OCI-LY7 (cell line): Measurements from ENCODE around the gene SOD1. TPM values are rescaled to one million over a fixed set of nuclear protein-coding genes. Genes with fewer than 3 reads are reported as not detected.
A peak's percentile ranks its signal among the peaks of the same experiment; 100 is the strongest.

Source experiments
- BruUV-seq: library from RNA; stranded (reverse); fragments of 400-500 nt; replicated peaks from 2 replicates; lab custom pipeline; 2021; lab: Mats Ljungman, UMichigan
- CTCF ChIA-PET: fragments of 300-600 bp; sonication (Branson Sonifier 250); formaldehyde crosslinking; loops from one replicate; lab custom pipeline; 2022; ENCODE audit warnings: antibody characterized with exemption; ENCODE audit not compliant: unreplicated experiment; lab: Charles Lee
- POLR2A ChIA-PET: fragments of 300-600 bp; sonication (Branson Sonifier 250); formaldehyde crosslinking; loops from one replicate; lab custom pipeline; 2022; ENCODE audit warnings: antibody characterized with exemption; lab: Charles Lee
- DNase-seq: peaks from one replicate; pipeline ENCODE4 v3.0.0-alpha.2; 2015; ENCODE audit warnings: low spot score
- H2AFZ ChIP-seq: fragments of 200-600 bp; sonication (generic), shearing (Covaris generic); 2 replicates; pipeline ENCODE4 v1.6.1; 2014; ENCODE audit warnings: mild to moderate bottlenecking, antibody characterized with exemption, low read length, moderate library complexity
- H3K27ac ChIP-seq: fragments of 200-600 bp; sonication (generic); 2 replicates; pipeline ENCODE4 v1.5.1; 2014; ENCODE audit warnings: mixed run types, low read depth, mild to moderate bottlenecking, moderate library complexity, low read length, inconsistent platforms; ENCODE audit not compliant: poor library complexity, severe bottlenecking
- H3K36me3 ChIP-seq: fragments of 200-600 bp; sonication (generic); 2 replicates; pipeline ENCODE4 v1.6.1; 2014; ENCODE audit warnings: mild to moderate bottlenecking, antibody characterized with exemption, low read length, moderate library complexity, mixed read lengths; ENCODE audit not compliant: insufficient read depth
- H3K4me1 ChIP-seq: fragments of 200-600 bp; sonication (generic); 2 replicates; pipeline ENCODE4 v1.5.1; 2014; ENCODE audit warnings: mild to moderate bottlenecking, low read length; ENCODE audit not compliant: insufficient read depth, poor library complexity, severe bottlenecking
- H3K4me2 ChIP-seq: fragments of 200-600 bp; sonication (generic); 2 replicates; pipeline ENCODE4 v1.6.1; 2014; ENCODE audit warnings: mild to moderate bottlenecking, low read length
- H3K4me3 ChIP-seq: fragments of 200-600 bp; sonication (generic); 2 replicates; pipeline ENCODE4 v1.5.1; 2014; ENCODE audit warnings: mild to moderate bottlenecking, low read depth, low read length; ENCODE audit not compliant: poor library complexity, severe bottlenecking
- H3K79me2 ChIP-seq: fragments of 200-600 bp; sonication (generic); 2 replicates; pipeline ENCODE4 v1.6.1; 2016; ENCODE audit warnings: low read depth, mild to moderate bottlenecking, low read length, moderate library complexity, mixed read lengths; ENCODE audit not compliant: insufficient read depth
- H3K9me2 ChIP-seq: fragments of 200-600 bp; sonication (generic); 2 replicates; pipeline ENCODE4 v1.6.1; 2016; ENCODE audit warnings: mild to moderate bottlenecking, low read length, mixed read lengths; ENCODE audit not compliant: insufficient read depth
- H3K9me3 ChIP-seq: fragments of 200-600 bp; sonication (generic); 2 replicates; pipeline ENCODE4 v1.6.1; 2014; ENCODE audit warnings: mild to moderate bottlenecking, mixed run types, low read length, mixed read lengths
- H4K20me1 ChIP-seq: fragments of 200-600 bp; sonication (generic); 2 replicates; pipeline ENCODE4 v1.6.1; 2014; ENCODE audit warnings: mild to moderate bottlenecking, antibody characterized with exemption, low read length, moderate library complexity, mixed read lengths; ENCODE audit not compliant: insufficient read depth
- EZH2phosphoT487 ChIP-seq: fragments of 200-600 bp; sonication (generic); IDR thresholded peaks from 2 replicates; pipeline ENCODE4 v1.6.1; 2018; ENCODE audit warnings: low read depth, borderline replicate concordance, mild to moderate bottlenecking, mixed run types, antibody characterized with exemption, low read length, moderate library complexity, mixed read lengths
- intact Hi-C: fragments of 100-400 bp; cut with micrococcal nuclease; formaldehyde crosslinking; loops from one replicate; pipeline ENCODE4 v1.10.0; 2022; ENCODE audit not compliant: unreplicated experiment
- total RNA-seq, 2 experiments: library from RNA; depleted of rRNA in 1 of 2; stranded (reverse); fragments of >200 nt in 1 of 2; shearing (Covaris generic) in 1 of 2; gene quantifications; 2 replicates each; pipeline ENCODE4 v1.2.3, GENCODE V29; 2014 to 2022
- TF ChIP-seq, protein P1 (sequence below): fragments of 200-600 bp; sonication (generic); conservative IDR thresholded peaks from 2 replicates; pipeline ENCODE4 v1.5.1; 2014; ENCODE audit warnings: mild to moderate bottlenecking, antibody characterized with exemption, low read length, moderate library complexity, mixed read lengths

Gene SOD1
- total RNA-seq, 2 experiments from 2014 or later = 229 to 307 TPM

DNA sequence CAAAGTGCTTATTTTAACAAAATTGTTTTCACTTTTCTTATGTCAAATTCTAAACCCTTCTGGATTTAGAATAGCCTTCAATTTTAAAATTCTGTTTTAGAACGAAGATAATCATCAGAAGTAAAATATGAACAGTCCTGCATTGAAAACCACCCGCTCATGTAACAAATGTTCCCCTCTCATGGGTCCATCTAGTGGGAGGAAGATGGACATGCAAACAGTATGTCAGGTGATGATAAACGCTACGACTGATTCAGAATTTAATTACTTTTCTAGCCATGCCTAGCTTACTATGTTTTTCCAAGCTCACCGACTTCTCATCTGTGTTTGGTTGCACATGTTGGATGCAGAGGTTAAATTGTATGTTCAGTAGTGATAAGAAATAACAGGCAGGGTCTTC, 23.5 kb downstream of the SOD1 start:
- ChIA-PET CTCF (no interaction called here), POLR2A (no interaction called here)
- intact Hi-C loops = no loop called here
- Histone ChIP-seq H2AFZ (no peak overlapping the region), H3K79me2 (no peaks in the 10 kb centered on the region), H3K27ac (no peak overlapping the region), H3K4me1 (no peaks in the 10 kb centered on the region), H4K20me1 (no peaks in the 10 kb centered on the region; the same call in 1 of the 2 replicates), H3K4me2 (no peak overlapping the region), H3K9me3 (no peaks in the 10 kb centered on the region), H3K9me2 (no peaks in the 10 kb centered on the region), H3K36me3 (peaks cover 98% of the 10 kb centered on the region), H3K4me3 (no peak overlapping the region)
- TF ChIP-seq, protein P1, sequence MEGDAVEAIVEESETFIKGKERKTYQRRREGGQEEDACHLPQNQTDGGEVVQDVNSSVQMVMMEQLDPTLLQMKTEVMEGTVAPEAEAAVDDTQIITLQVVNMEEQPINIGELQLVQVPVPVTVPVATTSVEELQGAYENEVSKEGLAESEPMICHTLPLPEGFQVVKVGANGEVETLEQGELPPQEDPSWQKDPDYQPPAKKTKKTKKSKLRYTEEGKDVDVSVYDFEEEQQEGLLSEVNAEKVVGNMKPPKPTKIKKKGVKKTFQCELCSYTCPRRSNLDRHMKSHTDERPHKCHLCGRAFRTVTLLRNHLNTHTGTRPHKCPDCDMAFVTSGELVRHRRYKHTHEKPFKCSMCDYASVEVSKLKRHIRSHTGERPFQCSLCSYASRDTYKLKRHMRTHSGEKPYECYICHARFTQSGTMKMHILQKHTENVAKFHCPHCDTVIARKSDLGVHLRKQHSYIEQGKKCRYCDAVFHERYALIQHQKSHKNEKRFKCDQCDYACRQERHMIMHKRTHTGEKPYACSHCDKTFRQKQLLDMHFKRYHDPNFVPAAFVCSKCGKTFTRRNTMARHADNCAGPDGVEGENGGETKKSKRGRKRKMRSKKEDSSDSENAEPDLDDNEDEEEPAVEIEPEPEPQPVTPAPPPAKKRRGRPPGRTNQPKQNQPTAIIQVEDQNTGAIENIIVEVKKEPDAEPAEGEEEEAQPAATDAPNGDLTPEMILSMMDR = peak; percentile 44; the same call in 1 of the 2 replicates
- no peak for TF ChIP-seq EZH2phosphoT487
- BruUV-seq = no TSS peak
- no peak for DNase-seq

DNA sequence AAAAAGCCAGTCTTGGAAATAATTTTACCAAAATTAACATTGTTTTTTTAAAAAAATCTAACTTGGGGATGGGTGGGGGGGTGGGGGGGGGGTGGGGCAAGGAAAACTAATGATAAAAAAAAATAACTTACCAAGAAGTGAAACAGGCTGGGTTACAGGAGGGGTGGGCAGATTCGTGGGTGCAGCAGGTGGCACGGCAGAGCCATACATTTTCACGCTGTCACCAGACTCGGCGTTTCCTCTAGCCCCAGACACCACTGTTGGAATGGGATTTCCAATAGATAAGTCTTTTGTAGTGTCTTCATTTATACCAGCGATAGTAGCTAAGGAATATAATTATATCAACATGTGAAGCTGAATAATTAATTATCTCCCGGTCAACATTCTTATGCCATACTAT, 25.4 kb downstream of the SOD1 start:
- BruUV-seq = no TSS peak
- H4K20me1 ChIP-seq = no peaks in the 10 kb centered on the region
- H3K9me3 ChIP-seq = no peaks in the 10 kb centered on the region
- H3K4me2 ChIP-seq = no peak overlapping the region
- no peak overlapping the region for H3K4me3 ChIP-seq
- H3K79me2 ChIP-seq = no peaks in the 10 kb centered on the region
- no peak for DNase-seq
- ChIA-PET POLR2A (no interaction called here), CTCF (no interaction called here)
- no peak overlapping the region for H3K27ac ChIP-seq
- TF ChIP-seq EZH2phosphoT487 = no peak
- TF ChIP-seq, protein P1 = no peak
- no peaks in the 10 kb centered on the region for H3K4me1 ChIP-seq
- intact Hi-C loops = no loop called here
- H2AFZ ChIP-seq = no peak overlapping the region
- H3K9me2 ChIP-seq = no peaks in the 10 kb centered on the region
- peaks cover 97% of the 10 kb centered on the region for H3K36me3 ChIP-seq

DNA sequence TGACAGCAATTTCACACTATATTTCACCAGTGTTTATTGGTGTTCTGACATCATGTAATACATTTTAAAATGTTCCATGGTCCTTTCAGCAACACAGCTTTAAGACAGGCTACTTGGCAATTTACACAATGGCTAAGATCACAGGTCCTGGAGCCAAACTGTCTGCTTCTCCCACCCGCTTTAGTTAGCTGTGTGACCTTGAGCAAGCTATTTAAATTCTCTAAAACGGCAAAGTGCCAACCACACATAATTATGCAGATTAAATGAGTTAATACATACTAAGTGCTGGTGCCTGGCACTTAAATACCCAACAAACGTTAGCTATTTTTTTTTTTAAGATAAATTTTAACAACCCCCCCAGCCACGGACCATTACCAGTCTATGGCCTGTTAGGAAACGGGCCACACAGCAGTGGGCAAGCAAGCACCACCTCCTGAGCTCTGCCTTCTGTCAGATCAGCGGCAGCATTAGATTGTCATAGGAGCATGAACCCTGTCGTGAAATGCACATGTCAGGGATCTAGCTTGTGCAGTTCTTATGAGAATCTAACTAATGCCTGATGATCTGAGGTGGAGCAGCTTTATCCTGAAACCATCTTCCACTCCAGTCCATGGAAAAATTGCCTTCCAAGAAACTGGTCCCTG, 26.9 kb downstream of the SOD1 start:
- Histone ChIP-seq H3K9me2 (no peaks in the 10 kb centered on the region), H3K36me3 (peaks cover 97% of the 10 kb centered on the region), H2AFZ (no peak overlapping the region), H3K9me3 (no peaks in the 10 kb centered on the region), H3K79me2 (no peaks in the 10 kb centered on the region), H3K4me1 (no peaks in the 10 kb centered on the region), H3K4me3 (no peak overlapping the region), H3K27ac (no peak overlapping the region), H4K20me1 (no peaks in the 10 kb centered on the region), H3K4me2 (no peak overlapping the region)
- DNase-seq = no peak
- BruUV-seq = no TSS peak
- intact Hi-C loops = no loop called here
- ChIA-PET CTCF (interaction anchor here (0.8 kb wide), 1 partner anchor 12 kb away, joined by 3 read pairs; no protein-coding TSS in a partner anchor), POLR2A (interaction anchor here (0.9 to 1.5 kb wide), 3 partner anchors 8 to 20 kb away, joined by 3 to 6 read pairs (median 4); no protein-coding TSS in a partner anchor)
- no peak for TF ChIP-seq EZH2phosphoT487
- TF ChIP-seq, protein P1 = no peak
